Measurements from ENCODE around the gene TTC39B.

Gene TTC39B

DNA sequence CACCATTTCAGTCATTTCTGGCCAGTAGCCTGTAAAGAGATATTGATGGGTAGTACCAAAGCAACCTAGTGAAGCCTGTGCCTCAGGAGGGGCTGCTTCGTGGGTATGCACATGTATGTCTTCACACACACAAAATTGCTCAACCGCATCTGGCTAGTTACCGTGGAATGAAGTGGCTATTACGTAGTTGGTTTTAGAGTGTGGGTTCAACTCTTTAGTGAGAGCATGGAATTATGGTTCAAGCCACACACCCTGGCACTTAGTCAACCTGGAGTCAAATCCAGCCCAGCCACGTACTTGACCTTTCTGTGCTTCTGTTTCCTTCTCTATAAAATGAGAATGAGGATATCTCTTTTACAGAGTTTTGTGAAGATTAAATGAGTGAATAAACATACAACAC lies 174.9 kb downstream of the TTC39B start:
- Histone ChIP-seq H3K36me3 (replicated peaks; ENCODE audit: insufficient read depth, low read length) (no peaks in the 10 kb centered on the region), H3K9ac (ENCODE audit: low read length) (no peak overlapping the region), H3K9me3 (replicated peaks; ENCODE audit: insufficient read depth, low read length) (no peaks in the 10 kb centered on the region), H4K20me1 (ENCODE audit: insufficient read depth, low read length) (no peaks in the 10 kb centered on the region), H3K4me2 (ENCODE audit: low read depth, low read length) (no peak overlapping the region), H3K79me2 (ENCODE audit: low read length) (no peaks in the 10 kb centered on the region), H3K27me3 (replicated peaks; ENCODE audit: insufficient read depth, low read length) (no peaks in the 10 kb centered on the region), H2AFZ (ENCODE audit: low read length) (no peak overlapping the region), H3F3A (ENCODE audit: insufficient read depth, low read length) (no peaks in the 10 kb centered on the region), H3K27ac (ENCODE audit: low read length) (no peak overlapping the region), H3K4me1 (ENCODE audit: low read length) (no peaks in the 10 kb centered on the region), H3K9me2 (replicated peaks; ENCODE audit: insufficient read depth, low read length) (no peaks in the 10 kb centered on the region), H3K4me3 (ENCODE audit: low read length) (no peak overlapping the region)
- TF ChIP-seq, protein P1, sequence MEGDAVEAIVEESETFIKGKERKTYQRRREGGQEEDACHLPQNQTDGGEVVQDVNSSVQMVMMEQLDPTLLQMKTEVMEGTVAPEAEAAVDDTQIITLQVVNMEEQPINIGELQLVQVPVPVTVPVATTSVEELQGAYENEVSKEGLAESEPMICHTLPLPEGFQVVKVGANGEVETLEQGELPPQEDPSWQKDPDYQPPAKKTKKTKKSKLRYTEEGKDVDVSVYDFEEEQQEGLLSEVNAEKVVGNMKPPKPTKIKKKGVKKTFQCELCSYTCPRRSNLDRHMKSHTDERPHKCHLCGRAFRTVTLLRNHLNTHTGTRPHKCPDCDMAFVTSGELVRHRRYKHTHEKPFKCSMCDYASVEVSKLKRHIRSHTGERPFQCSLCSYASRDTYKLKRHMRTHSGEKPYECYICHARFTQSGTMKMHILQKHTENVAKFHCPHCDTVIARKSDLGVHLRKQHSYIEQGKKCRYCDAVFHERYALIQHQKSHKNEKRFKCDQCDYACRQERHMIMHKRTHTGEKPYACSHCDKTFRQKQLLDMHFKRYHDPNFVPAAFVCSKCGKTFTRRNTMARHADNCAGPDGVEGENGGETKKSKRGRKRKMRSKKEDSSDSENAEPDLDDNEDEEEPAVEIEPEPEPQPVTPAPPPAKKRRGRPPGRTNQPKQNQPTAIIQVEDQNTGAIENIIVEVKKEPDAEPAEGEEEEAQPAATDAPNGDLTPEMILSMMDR (IDR thresholded peaks at IDR 0.05; ENCODE audit: low read length): no peak
- TF ChIP-seq EZH2 (optimal IDR thresholded peaks at IDR 0.05; ENCODE audit: low read depth, low read length) (no peak), EZH2phosphoT487 (IDR thresholded peaks at IDR 0.05; ENCODE audit: low read length) (no peak)
- no peak for DNase-seq

- no peaks in the 10 kb centered on the region for H3K4me1 ChIP-seq (ENCODE audit: low read length)
- no peaks in the 10 kb centered on the region for H3K9me2 ChIP-seq (replicated peaks; ENCODE audit: insufficient read depth, low read length)
- no peak overlapping the region for H3K9ac ChIP-seq (ENCODE audit: low read length)
- H4K20me1 ChIP-seq (ENCODE audit: insufficient read depth, low read length): no peaks in the 10 kb centered on the region
- DNase-seq: no peak
- H3F3A ChIP-seq (ENCODE audit: insufficient read depth, low read length): no peaks in the 10 kb centered on the region
- H3K79me2 ChIP-seq (ENCODE audit: low read length): no peaks in the 10 kb centered on the region
- no peak overlapping the region for H3K27ac ChIP-seq (ENCODE audit: low read length)
- H3K9me3 ChIP-seq (replicated peaks; ENCODE audit: insufficient read depth, low read length): no peaks in the 10 kb centered on the region
- H2AFZ ChIP-seq (ENCODE audit: low read length): no peak overlapping the region
- H3K36me3 ChIP-seq (replicated peaks; ENCODE audit: insufficient read depth, low read length): no peaks in the 10 kb centered on the region
- H3K27me3 ChIP-seq (replicated peaks; ENCODE audit: insufficient read depth, low read length): no peaks in the 10 kb centered on the region
- no peak overlapping the region for H3K4me2 ChIP-seq (ENCODE audit: low read depth, low read length)
- no peak overlapping the region for H3K4me3 ChIP-seq (ENCODE audit: low read length)
- no peak for TF ChIP-seq EZH2phosphoT487 (IDR thresholded peaks at IDR 0.05; ENCODE audit: low read length)
- TF ChIP-seq EZH2 (optimal IDR thresholded peaks at IDR 0.05; ENCODE audit: low read depth, low read length): no peak
- TF ChIP-seq, protein P1 (IDR thresholded peaks at IDR 0.05; ENCODE audit: low read length): no peak
These were observed 175.9 kb downstream of the TTC39B start for GRCh38 chr9:15131094-15131493.

DNA sequence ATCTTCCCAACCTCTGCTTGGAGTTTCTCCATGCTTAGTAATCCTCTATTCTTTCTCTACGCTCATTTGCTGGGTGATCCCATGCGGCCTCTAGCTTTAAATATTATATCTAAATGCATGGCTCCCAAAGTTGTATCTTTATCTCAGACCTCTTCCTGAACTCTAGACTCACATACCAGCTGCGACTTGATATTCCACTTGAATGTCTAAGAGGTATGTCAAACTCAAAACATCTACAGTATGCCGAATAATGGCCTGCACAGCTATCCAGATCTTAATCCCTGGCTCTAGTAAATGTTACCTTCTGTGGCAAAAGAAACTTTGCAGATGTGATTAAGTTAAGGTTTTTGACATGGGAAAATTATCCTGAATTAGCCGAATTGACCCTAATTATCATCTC lies 179.2 kb downstream of the TTC39B start:
- Histone ChIP-seq H2AFZ (ENCODE audit: low read length) (no peak overlapping the region), H3K79me2 (ENCODE audit: low read length) (no peaks in the 10 kb centered on the region), H3K4me1 (ENCODE audit: low read length) (no peaks in the 10 kb centered on the region), H3K9me2 (replicated peaks; ENCODE audit: insufficient read depth, low read length) (no peaks in the 10 kb centered on the region), H3K4me3 (ENCODE audit: low read length) (no peak overlapping the region), H3K9me3 (replicated peaks; ENCODE audit: insufficient read depth, low read length) (no peaks in the 10 kb centered on the region), H3F3A (ENCODE audit: insufficient read depth, low read length) (no peaks in the 10 kb centered on the region), H3K36me3 (replicated peaks; ENCODE audit: insufficient read depth, low read length) (no peaks in the 10 kb centered on the region), H3K4me2 (ENCODE audit: low read depth, low read length) (no peak overlapping the region), H4K20me1 (ENCODE audit: insufficient read depth, low read length) (no peaks in the 10 kb centered on the region), H3K9ac (ENCODE audit: low read length) (no peak overlapping the region), H3K27ac (ENCODE audit: low read length) (no peak overlapping the region), H3K27me3 (replicated peaks; ENCODE audit: insufficient read depth, low read length) (no peaks in the 10 kb centered on the region)
- TF ChIP-seq EZH2phosphoT487 (IDR thresholded peaks at IDR 0.05; ENCODE audit: low read length) (no peak), EZH2 (optimal IDR thresholded peaks at IDR 0.05; ENCODE audit: low read depth, low read length) (no peak)
- TF ChIP-seq, protein P1 (IDR thresholded peaks at IDR 0.05; ENCODE audit: low read length): no peak
- no peak for DNase-seq

Data from MM.1S (cell line).